Right lobe of liver (tissue), 4 donors: ENCODE data around the gene SLC2A6.

Experiments
- CTCF ChIP-seq, 4 donors: fragments of 200-600 bp in 3 of 4; fragments of 450-650 bp in 1 of 4; IDR thresholded peaks; one replicate each; pipeline versions ENCODE4 v1.5.1 to v1.8.0; 2016 to 2022; ENCODE audit warnings: antibody characterized with exemption in 4 of 4, mild to moderate bottlenecking in 2 of 4
- POLR2A ChIP-seq: fragments of 450-650 bp; IDR thresholded peaks from one replicate; pipeline ENCODE4 v1.6.1; 2017; ENCODE audit warnings: antibody characterized with exemption, mild to moderate bottlenecking
- donor health status: DM: no; HTN: no; CAD: no.
- donor health status: DM: no; HTN: no; CAD: no.
- donor health status: DM: no; HTN: yes; CAD: no.

GRCh38 chr9:133484671-133485437 is 6.0 kb upstream of the SLC2A6 start:
- TF ChIP-seq CTCF (IDR thresholded peaks at IDR 0.05) (no peak), POLR2A (no peak)
